Measurements from ENCODE around the gene RNF220. TPM values are rescaled to one million over a fixed set of nuclear protein-coding genes. Genes with fewer than 3 reads are reported as not detected.

Gene RNF220
- total RNA-seq, 2 donors from 2014 or later: 86.8 to 92.1 TPM

- no peak overlapping the region for H3K27ac Mint-ChIP-seq
- DNase-seq: no peak
- no peak for ATAC-seq (replicated peaks in 1 of 2)
- H3K4me3 Mint-ChIP-seq: no peak overlapping the region
- peaks cover 11% of the 10 kb centered on the region for H3K4me1 Mint-ChIP-seq (ENCODE audit: low read depth)
- H3K36me3 Mint-ChIP-seq (ENCODE audit: insufficient read depth in 2 of 2): no peaks in the 10 kb centered on the region
- H3K27me3 Mint-ChIP-seq (ENCODE audit: low read depth): peaks cover 10% of the 10 kb centered on the region
- no peaks in the 10 kb centered on the region for H3K9me3 Mint-ChIP-seq
Measured at GRCh38 chr1:44471911-44472453, 66.9 kb downstream of the RNF220 start.

DNA sequence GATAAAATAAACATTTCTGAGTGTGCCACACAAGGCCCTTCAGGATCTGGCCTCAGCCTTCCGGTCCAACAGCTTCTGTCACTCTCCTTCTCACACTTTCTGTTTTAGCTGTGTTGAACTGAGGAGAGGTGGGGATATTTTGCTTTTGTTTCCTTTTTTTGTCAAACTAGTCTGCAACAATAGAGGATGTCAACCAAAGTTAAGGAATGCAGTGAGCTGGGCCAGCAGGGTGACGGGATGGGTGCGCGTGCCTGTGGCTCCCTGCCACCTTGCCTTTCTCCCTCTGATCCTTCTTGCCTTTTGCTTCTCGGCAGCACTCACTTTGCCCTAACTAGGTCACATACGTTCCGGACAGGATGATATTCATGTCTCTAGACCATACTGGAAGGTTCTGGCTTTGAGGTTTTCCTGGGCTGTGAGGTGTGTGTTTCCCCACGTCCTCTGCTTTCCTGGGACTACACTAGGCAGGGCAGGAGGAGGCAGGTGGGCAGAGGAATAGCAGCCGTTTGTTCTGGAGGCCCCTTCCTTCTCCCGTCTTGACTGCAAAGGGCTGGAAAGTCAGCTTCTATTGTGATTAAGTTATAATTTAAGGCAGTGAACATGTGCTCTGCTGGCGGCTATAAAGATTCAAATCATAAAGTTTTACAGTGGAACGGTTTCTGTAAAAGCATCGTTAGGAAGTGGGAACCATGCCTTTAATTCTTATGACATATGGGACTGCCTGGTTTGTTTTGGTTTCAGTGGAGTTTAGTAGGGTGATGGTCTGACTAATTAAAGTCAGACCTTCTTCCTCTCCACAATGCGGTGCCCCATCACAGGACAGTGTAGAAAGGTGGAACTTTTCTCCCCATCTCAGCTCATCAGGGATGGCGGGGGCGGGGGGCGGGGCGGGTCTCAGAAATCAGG, 67.8 kb downstream of the RNF220 start:
- H3K27me3 Mint-ChIP-seq (ENCODE audit: low read depth): peaks cover 10% of the 10 kb centered on the region
- H3K4me3 Mint-ChIP-seq: peak overlapping the region; percentile 39 to 43

DNA sequence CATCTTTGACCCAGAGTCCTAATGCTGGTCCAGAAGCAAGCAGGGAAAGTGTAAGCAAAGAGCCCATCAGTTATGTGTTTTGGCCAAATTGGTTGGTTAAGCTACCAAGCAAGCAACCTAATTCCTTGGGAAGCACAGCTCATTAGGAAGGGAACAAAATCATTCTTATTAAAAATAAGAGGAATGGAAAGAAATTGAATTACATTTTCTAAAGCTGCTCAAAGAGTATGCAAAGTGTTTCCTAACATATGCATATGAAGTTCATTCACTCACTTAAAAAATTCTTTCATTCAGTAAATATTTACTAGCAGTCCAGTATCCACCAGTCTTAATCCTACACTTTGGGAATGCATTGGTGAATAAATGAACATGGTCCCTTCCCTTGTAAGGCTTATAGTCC, 71.8 kb downstream of the RNF220 start:
- DNase-seq: no peak
- ATAC-seq (replicated peaks in 1 of 2): no peak
- no peak overlapping the region for H3K27ac Mint-ChIP-seq
- H3K36me3 Mint-ChIP-seq (ENCODE audit: insufficient read depth in 2 of 2): no peaks in the 10 kb centered on the region
- no peak overlapping the region for H3K4me3 Mint-ChIP-seq
- peaks cover 14% of the 10 kb centered on the region for H3K27me3 Mint-ChIP-seq (ENCODE audit: low read depth)
- H3K9me3 Mint-ChIP-seq: no peaks in the 10 kb centered on the region
- peaks cover 11% of the 10 kb centered on the region for H3K4me1 Mint-ChIP-seq (ENCODE audit: low read depth)

More for the DNA sequence above, 67.8 kb downstream of the RNF220 start:
- Mint-ChIP-seq H3K27ac (no peak overlapping the region), H3K9me3 (no peaks in the 10 kb centered on the region), H3K36me3 (ENCODE audit: insufficient read depth in 2 of 2) (no peaks in the 10 kb centered on the region), H3K4me1 (ENCODE audit: low read depth) (peaks cover 11% of the 10 kb centered on the region)
- no peak for DNase-seq
- ATAC-seq (replicated peaks in 1 of 2): no peak

GRCh38 chr1:44481701-44482100, 76.6 kb downstream of the RNF220 start:
- no peak for DNase-seq
- ATAC-seq (replicated peaks in 1 of 2): no peak
- H3K27me3 Mint-ChIP-seq (ENCODE audit: low read depth): peaks cover 37% of the 10 kb centered on the region
- no peak overlapping the region for H3K4me3 Mint-ChIP-seq
- no peaks in the 10 kb centered on the region for H3K4me1 Mint-ChIP-seq (ENCODE audit: low read depth)
- H3K27ac Mint-ChIP-seq: no peak overlapping the region
- H3K9me3 Mint-ChIP-seq: no peaks in the 10 kb centered on the region
- no peaks in the 10 kb centered on the region for H3K36me3 Mint-ChIP-seq (ENCODE audit: insufficient read depth in 2 of 2)

DNA sequence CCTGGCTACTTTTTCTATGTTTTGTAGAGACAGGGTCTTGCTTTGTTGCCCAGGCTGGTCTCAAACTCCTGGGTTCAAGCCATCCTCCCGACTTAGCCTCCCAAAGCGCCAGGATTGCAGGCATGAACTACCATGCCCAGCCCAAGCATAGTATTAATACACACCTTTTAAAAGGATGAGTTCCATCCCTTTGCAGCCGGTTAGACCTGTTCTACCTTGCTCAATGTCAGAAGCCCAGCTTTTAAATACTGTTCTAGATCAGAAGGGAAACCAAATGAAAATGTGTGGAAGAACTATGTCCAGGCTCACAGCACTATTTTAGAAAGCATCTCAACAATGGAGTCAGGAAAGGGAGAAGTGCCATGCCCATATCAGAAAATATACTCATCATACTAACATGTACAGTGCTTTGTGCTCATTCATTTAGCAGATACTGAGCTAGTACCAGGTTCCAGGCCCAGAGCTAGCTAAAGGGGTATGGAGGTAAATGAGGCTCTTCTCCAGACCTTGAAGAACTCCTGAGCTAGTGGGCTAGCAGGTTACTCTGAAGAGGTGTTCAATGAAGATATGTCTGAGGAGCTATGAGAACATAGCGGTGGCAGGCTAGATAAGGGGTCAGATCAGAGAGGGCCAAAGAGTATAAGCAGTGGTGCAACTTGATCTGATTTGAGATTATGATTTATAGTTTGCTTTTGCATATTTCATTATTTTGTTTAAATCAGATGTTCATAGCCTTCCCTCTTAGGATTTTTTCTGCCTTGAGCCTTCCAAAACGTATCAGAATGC, 78.2 kb downstream of the RNF220 start:
- no peak overlapping the region for H3K27ac Mint-ChIP-seq
- no peaks in the 10 kb centered on the region for H3K4me1 Mint-ChIP-seq (ENCODE audit: low read depth)
- no peaks in the 10 kb centered on the region for H3K9me3 Mint-ChIP-seq
- no peak overlapping the region for H3K4me3 Mint-ChIP-seq
- no peaks in the 10 kb centered on the region for H3K36me3 Mint-ChIP-seq (ENCODE audit: insufficient read depth in 2 of 2)
- ATAC-seq (replicated peaks in 1 of 2): no peak
- peaks cover 37% of the 10 kb centered on the region for H3K27me3 Mint-ChIP-seq (ENCODE audit: low read depth)
- DNase-seq: no peak

- Mint-ChIP-seq H3K9me3 (no peaks in the 10 kb centered on the region), H3K4me1 (ENCODE audit: low read depth) (no peaks in the 10 kb centered on the region), H3K27me3 (ENCODE audit: low read depth) (peaks cover 37% of the 10 kb centered on the region), H3K27ac (no peak overlapping the region), H3K36me3 (ENCODE audit: insufficient read depth in 2 of 2) (no peaks in the 10 kb centered on the region), H3K4me3 (no peak overlapping the region)
- DNase-seq (peak; percentile 2 to 3), ATAC-seq (replicated peaks in 1 of 2) (peak; percentile 36 to 58)
Measured at GRCh38 chr1:44484155-44484688, 79.2 kb downstream of the RNF220 start.

GRCh38 chr1:44485229-44485933, 80.3 kb downstream of the RNF220 start:
- no peak for DNase-seq
- ATAC-seq (replicated peaks in 1 of 2): peak; percentile 42 to 52
- peaks cover 37% of the 10 kb centered on the region for H3K27me3 Mint-ChIP-seq (ENCODE audit: low read depth)

GRCh38 chr1:44485934-44486460, 80.9 kb downstream of the RNF220 start:
- Mint-ChIP-seq H3K9me3 (peaks cover 0 to 2% of the 10 kb centered on the region in 2 donors), H3K36me3 (ENCODE audit: insufficient read depth in 2 of 2) (peaks cover 1 to 3% of the 10 kb centered on the region in 2 donors), H3K4me1 (ENCODE audit: low read depth) (no peaks in the 10 kb centered on the region), H3K27me3 (ENCODE audit: low read depth) (peaks cover 32% of the 10 kb centered on the region), H3K4me3 (no peak overlapping the region), H3K27ac (no peak overlapping the region)
- DNase-seq (no peak), ATAC-seq (replicated peaks in 1 of 2) (no peak)

More at GRCh38 chr1:44485229-44485933, 80.3 kb downstream of the RNF220 start:
- no peak overlapping the region for H3K4me3 Mint-ChIP-seq
- no peaks in the 10 kb centered on the region for H3K36me3 Mint-ChIP-seq (ENCODE audit: insufficient read depth in 2 of 2)
- H3K4me1 Mint-ChIP-seq (ENCODE audit: low read depth): no peaks in the 10 kb centered on the region
- no peaks in the 10 kb centered on the region for H3K9me3 Mint-ChIP-seq
- H3K27ac Mint-ChIP-seq: no peak overlapping the region

GRCh38 chr1:44489481-44489880, 84.4 kb downstream of the RNF220 start:
- no peak for DNase-seq
- peaks cover 0 to 2% of the 10 kb centered on the region in 2 donors for H3K9me3 Mint-ChIP-seq

DNA sequence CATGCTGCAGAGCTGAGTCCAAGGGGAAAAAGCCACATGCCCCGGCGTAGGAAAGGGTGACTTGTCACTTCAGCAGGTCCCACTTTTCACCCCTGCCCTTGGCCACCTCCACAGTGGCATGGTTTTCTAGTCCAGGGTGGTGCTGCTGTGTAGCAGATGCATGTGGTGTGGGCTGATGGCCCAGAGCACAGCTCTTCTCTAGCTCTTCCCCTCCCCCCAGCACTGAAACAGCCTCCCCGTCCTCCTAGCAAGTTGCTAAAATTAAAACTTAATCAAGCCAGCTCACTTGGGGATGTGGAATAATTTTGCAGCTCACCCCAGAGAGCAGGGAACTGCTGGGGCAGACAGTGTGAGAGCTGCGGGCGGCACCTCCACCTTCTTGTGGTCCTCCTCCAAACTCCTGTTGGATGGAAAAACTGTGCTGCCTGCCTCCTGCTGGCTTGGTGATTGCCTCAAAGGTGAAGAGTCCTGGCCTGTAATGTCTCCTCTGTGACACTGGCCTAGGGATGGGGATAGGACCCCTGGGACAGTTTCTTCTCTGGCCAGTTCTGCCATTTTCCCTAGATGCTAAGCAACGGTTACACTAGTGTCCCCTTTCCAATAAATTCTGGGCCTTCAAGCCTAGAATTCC, 91.6 kb downstream of the RNF220 start:
- H3K27me3 Mint-ChIP-seq (ENCODE audit: low read depth): peaks cover 7% of the 10 kb centered on the region
- no peaks in the 10 kb centered on the region for H3K36me3 Mint-ChIP-seq (ENCODE audit: insufficient read depth in 2 of 2)
- ATAC-seq (replicated peaks in 1 of 2) (no peak), DNase-seq (no peak)
- H3K9me3 Mint-ChIP-seq: no peaks in the 10 kb centered on the region
- no peak overlapping the region for H3K4me3 Mint-ChIP-seq
- H3K27ac Mint-ChIP-seq: no peak overlapping the region
- H3K4me1 Mint-ChIP-seq (ENCODE audit: low read depth): no peaks in the 10 kb centered on the region

More at GRCh38 chr1:44489481-44489880, 84.4 kb downstream of the RNF220 start:
- Mint-ChIP-seq H3K4me3 (no peak overlapping the region), H3K27ac (no peak overlapping the region), H3K36me3 (ENCODE audit: insufficient read depth in 2 of 2) (peaks cover 1 to 3% of the 10 kb centered on the region in 2 donors), H3K4me1 (ENCODE audit: low read depth) (no peaks in the 10 kb centered on the region), H3K27me3 (ENCODE audit: low read depth) (peaks cover 5% of the 10 kb centered on the region)
- ATAC-seq (replicated peaks in 1 of 2): no peak

DNA sequence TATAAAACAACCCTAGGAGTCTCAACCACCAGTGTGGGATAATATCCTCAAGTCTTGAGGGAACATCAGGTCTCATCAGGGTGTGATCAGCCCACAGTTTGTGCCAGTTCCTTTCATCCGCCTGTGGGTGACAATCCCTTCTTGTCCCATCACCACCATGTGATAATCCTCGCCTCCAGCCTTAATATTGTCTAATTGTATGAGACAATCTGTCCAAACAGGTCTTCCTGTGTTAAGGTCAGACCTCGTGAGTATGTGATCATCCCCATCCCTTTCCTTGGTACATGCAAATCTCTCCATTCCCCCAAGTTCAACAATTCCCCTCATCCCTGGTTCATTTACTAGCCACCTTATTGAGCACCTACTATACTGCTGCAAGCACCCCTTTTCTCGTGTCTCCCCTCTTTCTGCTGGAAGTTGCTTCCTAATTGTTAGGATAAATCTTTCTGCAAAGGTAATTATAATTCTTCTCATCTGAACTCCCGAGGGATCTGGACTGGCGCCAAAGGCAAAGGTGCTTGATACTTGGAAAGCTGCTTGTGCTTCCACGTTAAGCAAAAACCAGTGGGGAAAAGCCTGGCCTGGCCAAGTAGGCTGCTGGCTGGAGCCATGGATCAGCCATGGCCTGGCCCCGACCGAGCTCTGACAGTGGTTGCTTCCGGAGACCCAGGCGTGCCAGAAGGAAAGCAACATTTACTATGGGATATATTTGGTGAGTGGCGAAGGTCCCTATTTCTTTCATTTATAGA, 92.5 kb downstream of the RNF220 start:
- H3K4me3 Mint-ChIP-seq: no peak overlapping the region

More for the DNA sequence above, 92.5 kb downstream of the RNF220 start:
- H3K9me3 Mint-ChIP-seq: no peaks in the 10 kb centered on the region
- DNase-seq (no peak), ATAC-seq (replicated peaks in 1 of 2) (no peak)
- H3K4me1 Mint-ChIP-seq (ENCODE audit: low read depth): no peaks in the 10 kb centered on the region
- no peak overlapping the region for H3K27ac Mint-ChIP-seq
- H3K36me3 Mint-ChIP-seq (ENCODE audit: insufficient read depth in 2 of 2): no peaks in the 10 kb centered on the region
- H3K27me3 Mint-ChIP-seq (ENCODE audit: low read depth): peaks cover 7% of the 10 kb centered on the region

Data from activated T-cell treated with anti-CD3 and anti-CD28 coated beads, Interleukin-2, amount 50 U/mL, for 72 hours (primary cell).